CD8-positive, alpha-beta memory T cell (primary cell): Measurements from ENCODE around the gene IL10. TPM values are rescaled to one million over a fixed set of nuclear protein-coding genes. Genes with fewer than 3 reads are reported as not detected.
A peak's percentile ranks its signal among the peaks of the same experiment; 100 is the strongest.

Experiments
- CTCF ChIA-PET: fragments of 350-600 bp; sonication (Branson Sonifier 250); formaldehyde crosslinking; loops from one replicate; lab custom pipeline; 2021; ENCODE audit warnings: antibody characterized with exemption; lab: Charles Lee
- POLR2A ChIA-PET: fragments of 350-600 bp; sonication (Branson Sonifier 250); formaldehyde crosslinking; loops from one replicate; lab custom pipeline; 2021; ENCODE audit warnings: antibody characterized with exemption; lab: Charles Lee
- DNase-seq, 5 donors: peaks; one replicate each; pipeline versions ENCODE4 v3.0.0 to v3.0.0-alpha.2; 2020 to 2022; ENCODE audit warnings: mixed read lengths in 1 of 5
- H3K27ac ChIP-seq: one replicate; pipeline ENCODE4 v1.7.0; 2013; ENCODE audit warnings: low read depth, mild to moderate bottlenecking, low read length, moderate library complexity
- H3K27me3 ChIP-seq: 2 replicates; pipeline ENCODE4 v1.7.0; 2013; ENCODE audit warnings: low read length, mild to moderate bottlenecking; ENCODE audit not compliant: insufficient read depth, poor library complexity, severe bottlenecking
- H3K36me3 ChIP-seq: 2 replicates; pipeline ENCODE4 v1.7.0; 2013; ENCODE audit warnings: mild to moderate bottlenecking, low read length, moderate library complexity; ENCODE audit not compliant: insufficient read depth
- H3K4me1 ChIP-seq: 2 replicates; pipeline ENCODE4 v1.7.0; 2013; ENCODE audit warnings: mild to moderate bottlenecking, low read length, moderate library complexity; ENCODE audit not compliant: insufficient read depth
- H3K4me3 ChIP-seq: 2 replicates; pipeline ENCODE4 v1.7.0; 2013; ENCODE audit warnings: mild to moderate bottlenecking, low read length
- H3K9me3 ChIP-seq: 2 replicates; pipeline ENCODE4 v1.7.0; 2013; ENCODE audit warnings: mild to moderate bottlenecking, low read length
- H3K27ac Mint-ChIP-seq, 8 donors: one replicate each; pipeline ENCODE4 v1.8.0; 2020 to 2021; ENCODE audit warnings: mixed read lengths in 8 of 8, mild to moderate bottlenecking in 6 of 8, inconsistent platforms in 3 of 8, moderate library complexity in 3 of 8
- H3K27me3 Mint-ChIP-seq, 2 donors: one replicate each; pipeline ENCODE4 v1.8.0; 2020 to 2021; ENCODE audit warnings: mixed read lengths in 2 of 2, mild to moderate bottlenecking in 1 of 2, moderate library complexity in 1 of 2
- H3K36me3 Mint-ChIP-seq, 3 donors: one replicate each; pipeline ENCODE4 v1.8.0; 2020 to 2021; ENCODE audit warnings: mixed read lengths in 3 of 3, inconsistent platforms in 1 of 3, mild to moderate bottlenecking in 1 of 3
- H3K4me1 Mint-ChIP-seq, 3 donors: one replicate each; pipeline ENCODE4 v1.8.0; 2020 to 2021; ENCODE audit warnings: mixed read lengths in 3 of 3, inconsistent platforms in 1 of 3, mild to moderate bottlenecking in 1 of 3
- H3K4me3 Mint-ChIP-seq, 7 donors: one replicate each; pipeline ENCODE4 v1.8.0; 2020 to 2021; ENCODE audit warnings: mixed read lengths in 7 of 7, mild to moderate bottlenecking in 6 of 7, moderate library complexity in 4 of 7, inconsistent platforms in 2 of 7
- H3K9me3 Mint-ChIP-seq, 5 donors: one replicate each; pipeline ENCODE4 v1.8.0; 2020 to 2022; ENCODE audit warnings: mixed read lengths in 5 of 5, mild to moderate bottlenecking in 3 of 5, moderate library complexity in 2 of 5, inconsistent platforms in 1 of 5
- polyA plus RNA-seq: library from polyadenylated mRNA; unstranded; fragments of 300-500 nt; fragmentation: Illumina TruSeq; gene quantifications from one replicate; pipeline ENCODE4 v1.2.3, GENCODE V29; 2021
- total RNA-seq, 2 experiments: library from RNA; stranded (reverse); gene quantifications; one replicate each; pipeline ENCODE4 v1.2.3, GENCODE V29; 2021

Gene IL10
- total and polyA plus RNA-seq, 3 experiments from 2014 or later: 0.33 to 7.6 (median 7.6) TPM

- no peaks in the 10 kb centered on the region for H3K9me3 Mint-ChIP-seq
- H3K27me3 Mint-ChIP-seq: peaks cover 0 to 2% of the 10 kb centered on the region in 2 donors
- POLR2A ChIA-PET: no interaction called here
These were observed 28.1 kb upstream of the IL10 start for GRCh38 chr1:206800411-206800810.

GRCh38 chr1:206799311-206799710 is 27.0 kb upstream of the IL10 start:
- no peaks in the 10 kb centered on the region for H3K9me3 Mint-ChIP-seq
- no peak overlapping the region for H3K4me3 Mint-ChIP-seq
- no peak for DNase-seq
- H3K27me3 ChIP-seq: no peaks in the 10 kb centered on the region
- H3K27ac ChIP-seq: no peak overlapping the region
- peaks cover 46% of the 10 kb centered on the region for H3K4me1 ChIP-seq
- no peaks in the 10 kb centered on the region for H3K36me3 ChIP-seq
- ChIA-PET POLR2A (interaction anchor here (0.5 kb wide), 1 partner anchor 127 kb away, joined by 3 read pairs; no protein-coding TSS in a partner anchor), CTCF (interaction anchor here (0.8 to 3.8 kb wide), 7 partner anchors 11 to 127 kb away, joined by 3 to 20 read pairs (median 5); partner anchors contain the start of gene IL19)
- H3K4me1 Mint-ChIP-seq: peaks cover 50 to 67% (median 62%) of the 10 kb centered on the region in 3 donors
- H3K4me3 ChIP-seq: no peak overlapping the region
- no peaks in the 10 kb centered on the region for H3K36me3 Mint-ChIP-seq
- peaks cover 0 to 2% of the 10 kb centered on the region in 2 donors for H3K27me3 Mint-ChIP-seq
- peak overlapping the region in 3 of 8 donors; percentile 23 to 72 (median 60) for H3K27ac Mint-ChIP-seq
- no peaks in the 10 kb centered on the region for H3K9me3 ChIP-seq

More at GRCh38 chr1:206800411-206800810, 28.1 kb upstream of the IL10 start:
- H3K27ac Mint-ChIP-seq: peak overlapping the region in 6 of 8 donors; percentile 37 to 97 (median 62)
- peaks cover 52 to 67% (median 67%) of the 10 kb centered on the region in 3 donors for H3K4me1 Mint-ChIP-seq
- H3K4me1 ChIP-seq: peaks cover 49% of the 10 kb centered on the region
- no peak for DNase-seq
- CTCF ChIA-PET: interaction anchor here (0.9 to 3.8 kb wide), 3 partner anchors 9 to 75 kb away, joined by 3 to 20 read pairs (median 9); no protein-coding TSS in a partner anchor
- no peaks in the 10 kb centered on the region for H3K36me3 Mint-ChIP-seq
- H3K36me3 ChIP-seq: no peaks in the 10 kb centered on the region
- no peaks in the 10 kb centered on the region for H3K9me3 ChIP-seq
- no peak overlapping the region for H3K4me3 Mint-ChIP-seq
- H3K27me3 ChIP-seq: no peaks in the 10 kb centered on the region
- no peak overlapping the region for H3K27ac ChIP-seq
- H3K4me3 ChIP-seq: no peak overlapping the region

GRCh38 chr1:206798384-206798996 is 26.2 kb upstream of the IL10 start:
- peak overlapping the region in 7 of 8 donors; percentile 14 to 92 (median 43) for H3K27ac Mint-ChIP-seq
- peaks cover 43% of the 10 kb centered on the region for H3K4me1 ChIP-seq
- CTCF ChIA-PET: interaction anchor here (1.0 to 3.8 kb wide), 14 partner anchors 11 to 113 kb away, joined by 3 to 20 read pairs (median 5); partner anchors contain the start of genes IL10 and IL19
- H3K4me3 ChIP-seq: no peak overlapping the region
- H3K4me1 Mint-ChIP-seq: peaks cover 44 to 66% (median 61%) of the 10 kb centered on the region in 3 donors
- no peak for DNase-seq
- POLR2A ChIA-PET: interaction anchor here (0.8 kb wide), 1 partner anchor 29 kb away, joined by 3 read pairs; no protein-coding TSS in a partner anchor
- H3K36me3 Mint-ChIP-seq: no peaks in the 10 kb centered on the region
- no peaks in the 10 kb centered on the region for H3K9me3 Mint-ChIP-seq
- no peaks in the 10 kb centered on the region for H3K27me3 ChIP-seq
- peak overlapping the region in 1 of 7 donors; percentile 19 for H3K4me3 Mint-ChIP-seq
- H3K27ac ChIP-seq: no peak overlapping the region
- H3K36me3 ChIP-seq: no peaks in the 10 kb centered on the region
- peaks cover 0 to 2% of the 10 kb centered on the region in 2 donors for H3K27me3 Mint-ChIP-seq
- H3K9me3 ChIP-seq: no peaks in the 10 kb centered on the region

GRCh38 chr1:206797534-206798383 is 25.5 kb upstream of the IL10 start:
- no peak overlapping the region for H3K4me3 ChIP-seq
- ChIA-PET CTCF (interaction anchor here (0.5 to 3.8 kb wide), 14 partner anchors 11 to 114 kb away, joined by 3 to 20 read pairs (median 5); partner anchors contain the start of genes IL10 and IL19), POLR2A (interaction anchor here (0.6 kb wide), 1 partner anchor 30 kb away, joined by 3 read pairs; no protein-coding TSS in a partner anchor)
- Mint-ChIP-seq H3K27me3 (peaks cover 0 to 2% of the 10 kb centered on the region in 2 donors), H3K36me3 (no peaks in the 10 kb centered on the region), H3K9me3 (no peaks in the 10 kb centered on the region), H3K27ac (peak overlapping the region in 6 of 8 donors; percentile 22 to 92 (median 52)), H3K4me1 (peaks cover 36 to 62% (median 54%) of the 10 kb centered on the region in 3 donors), H3K4me3 (peak overlapping the region in 1 of 7 donors; percentile 19)
- H3K27me3 ChIP-seq: no peaks in the 10 kb centered on the region
- no peaks in the 10 kb centered on the region for H3K9me3 ChIP-seq
- peaks cover 42% of the 10 kb centered on the region for H3K4me1 ChIP-seq
- no peaks in the 10 kb centered on the region for H3K36me3 ChIP-seq
- no peak overlapping the region for H3K27ac ChIP-seq
- peak in 2 of 5 donors; percentile 7 to 21 for DNase-seq

GRCh38 chr1:206796981-206797402 is 24.7 kb upstream of the IL10 start:
- Mint-ChIP-seq H3K4me3 (no peak overlapping the region), H3K27me3 (peaks cover 0 to 2% of the 10 kb centered on the region in 2 donors), H3K9me3 (no peaks in the 10 kb centered on the region), H3K4me1 (peaks cover 34 to 62% (median 53%) of the 10 kb centered on the region in 3 donors), H3K36me3 (no peaks in the 10 kb centered on the region), H3K27ac (peak overlapping the region in 1 of 8 donors; percentile 51)
- Histone ChIP-seq H3K27ac (no peak overlapping the region), H3K4me1 (peaks cover 42% of the 10 kb centered on the region), H3K27me3 (no peaks in the 10 kb centered on the region), H3K4me3 (no peak overlapping the region), H3K9me3 (no peaks in the 10 kb centered on the region), H3K36me3 (no peaks in the 10 kb centered on the region)
- POLR2A ChIA-PET: no interaction called here
- no peak for DNase-seq
- CTCF ChIA-PET: interaction anchor here (1.5 to 3.8 kb wide), 5 partner anchors 29 to 115 kb away, joined by 4 to 20 read pairs (median 7); no protein-coding TSS in a partner anchor

- no peak overlapping the region for H3K27ac ChIP-seq
- DNase-seq: no peak
- no peaks in the 10 kb centered on the region for H3K27me3 ChIP-seq
- no peaks in the 10 kb centered on the region for H3K36me3 Mint-ChIP-seq
- H3K4me1 ChIP-seq: peaks cover 43% of the 10 kb centered on the region
- peak overlapping the region in 1 of 8 donors; percentile 49 for H3K27ac Mint-ChIP-seq
- H3K4me3 Mint-ChIP-seq: no peak overlapping the region
- ChIA-PET POLR2A (no interaction called here), CTCF (interaction anchor here (1.0 to 1.1 kb wide), 2 partner anchors 10 to 21 kb away, joined by 3 read pairs; no protein-coding TSS in a partner anchor)
- no peaks in the 10 kb centered on the region for H3K9me3 ChIP-seq
- H3K9me3 Mint-ChIP-seq: no peaks in the 10 kb centered on the region
- no peaks in the 10 kb centered on the region for H3K36me3 ChIP-seq
- H3K4me3 ChIP-seq: no peak overlapping the region
- H3K4me1 Mint-ChIP-seq: peaks cover 34 to 61% (median 54%) of the 10 kb centered on the region in 3 donors
- peaks cover 0 to under 1% of the 10 kb centered on the region in 2 donors for H3K27me3 Mint-ChIP-seq
These were observed 23.8 kb upstream of the IL10 start for GRCh38 chr1:206796116-206796515.

GRCh38 chr1:206794294-206794908 is 22.1 kb upstream of the IL10 start:
- no peak overlapping the region for H3K4me3 ChIP-seq
- no peaks in the 10 kb centered on the region for H3K9me3 Mint-ChIP-seq
- H3K4me3 Mint-ChIP-seq: peak overlapping the region in 2 of 7 donors; percentile 34 to 49
- H3K36me3 ChIP-seq: no peaks in the 10 kb centered on the region
- peak overlapping the region in 7 of 8 donors; percentile 28 to 90 (median 82) for H3K27ac Mint-ChIP-seq
- ChIA-PET POLR2A (no interaction called here), CTCF (interaction anchor here (1.3 to 1.7 kb wide), 4 partner anchors 11 to 67 kb away, joined by 3 to 9 read pairs (median 4); no protein-coding TSS in a partner anchor)
- H3K4me1 ChIP-seq: peaks cover 49% of the 10 kb centered on the region
- no peaks in the 10 kb centered on the region for H3K36me3 Mint-ChIP-seq
- no peak for DNase-seq
- H3K27ac ChIP-seq: no peak overlapping the region
- peaks cover 40 to 62% (median 55%) of the 10 kb centered on the region in 3 donors for H3K4me1 Mint-ChIP-seq
- H3K27me3 ChIP-seq: no peaks in the 10 kb centered on the region
- no peaks in the 10 kb centered on the region for H3K9me3 ChIP-seq
- no peaks in the 10 kb centered on the region for H3K27me3 Mint-ChIP-seq
